Inflammatory macrophage treated with lipopolysaccharide for 1 hour (primary cell): ENCODE results near the gene DENND5B.
"Not testable (repeated sequence)": the region's sequence is repeated elsewhere in the genome, so short reads cannot be mapped to it uniquely, and the experiment has no call there.

Source experiments
- DNase-seq, 2 donors: peaks; one replicate each; pipeline ENCODE4 v3.0.0-alpha.2; 2020 to 2022

Gene DENND5B

DNA sequence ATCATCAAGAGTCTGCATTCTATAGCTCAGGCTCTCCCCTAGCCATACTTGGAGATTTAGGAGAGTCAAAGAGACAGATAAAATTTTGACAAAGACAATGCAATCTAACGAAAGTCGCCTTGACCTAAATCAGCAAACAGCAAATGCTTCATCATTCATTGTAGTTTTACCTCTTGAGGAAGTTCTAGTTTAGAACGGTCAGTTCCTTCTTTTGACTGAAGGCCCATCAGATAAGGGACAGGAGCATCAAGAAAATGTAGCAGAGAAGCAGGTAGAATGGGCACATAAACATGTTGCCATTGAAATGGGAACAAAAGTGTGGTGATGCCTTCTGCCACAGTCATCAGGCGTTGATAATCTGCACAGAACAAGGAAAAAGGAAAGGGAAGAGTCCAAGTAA is 130.9 kb downstream of the DENND5B start:
- DNase-seq, result no peak

DNA sequence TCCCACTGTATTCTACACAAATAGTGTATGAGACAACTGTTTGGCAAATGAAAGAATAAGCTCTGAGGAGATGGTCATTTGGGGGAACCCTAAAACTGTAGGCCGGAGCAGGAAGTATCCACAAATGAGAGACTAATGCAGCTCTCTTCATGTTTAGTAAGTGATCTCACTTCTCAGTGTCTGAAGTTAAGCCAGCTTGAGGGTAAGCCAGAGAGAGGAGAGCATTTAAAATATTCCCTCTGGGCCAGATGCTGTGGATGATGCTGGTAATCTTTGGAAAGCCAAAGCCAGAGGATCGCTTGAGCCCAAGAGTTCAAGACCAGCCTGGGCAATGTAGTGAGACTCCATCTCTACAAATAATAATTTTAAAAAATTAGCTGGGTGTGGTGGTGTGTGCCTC is 134.4 kb downstream of the DENND5B start:
- no peak for DNase-seq

DNA sequence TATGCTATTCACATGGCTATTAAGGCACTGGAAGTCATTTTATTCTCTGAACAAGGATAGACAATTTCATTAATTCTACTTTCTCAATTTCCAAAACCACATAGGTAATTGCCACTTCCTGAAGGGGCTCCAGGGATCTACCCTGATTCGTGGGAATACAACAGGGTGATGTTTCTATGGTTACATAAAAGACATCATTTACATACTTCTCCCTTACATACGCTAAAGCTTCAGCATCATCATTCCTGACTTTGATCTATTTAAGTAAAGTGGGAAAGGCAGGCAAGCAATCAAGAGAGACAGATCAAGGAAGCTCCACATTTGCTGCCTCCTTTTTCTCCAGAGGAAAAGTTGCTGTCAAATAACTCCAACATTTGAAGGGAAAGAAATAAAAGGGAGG is 146.2 kb downstream of the DENND5B start:
- no peak for DNase-seq

DNA sequence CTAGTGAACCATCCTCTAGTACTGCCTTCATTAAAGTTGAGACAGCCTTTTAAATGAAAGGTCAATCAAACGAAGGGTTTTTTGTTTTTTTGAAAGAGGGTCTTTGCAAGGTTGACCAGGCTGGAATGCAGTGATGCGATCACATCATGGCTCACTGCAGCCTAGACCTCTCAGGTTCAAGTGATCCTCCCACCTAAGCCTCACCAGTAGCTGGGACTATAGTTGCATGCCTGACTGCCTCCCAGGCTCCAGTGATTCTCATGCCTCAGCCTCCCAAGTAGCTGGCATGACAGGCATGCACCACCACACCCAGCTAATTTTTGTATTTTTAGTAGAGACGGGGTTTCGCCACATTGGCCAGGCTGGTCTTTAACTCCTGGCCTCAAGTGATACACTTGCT is 150.3 kb downstream of the DENND5B start:
- no peak for DNase-seq

DNA sequence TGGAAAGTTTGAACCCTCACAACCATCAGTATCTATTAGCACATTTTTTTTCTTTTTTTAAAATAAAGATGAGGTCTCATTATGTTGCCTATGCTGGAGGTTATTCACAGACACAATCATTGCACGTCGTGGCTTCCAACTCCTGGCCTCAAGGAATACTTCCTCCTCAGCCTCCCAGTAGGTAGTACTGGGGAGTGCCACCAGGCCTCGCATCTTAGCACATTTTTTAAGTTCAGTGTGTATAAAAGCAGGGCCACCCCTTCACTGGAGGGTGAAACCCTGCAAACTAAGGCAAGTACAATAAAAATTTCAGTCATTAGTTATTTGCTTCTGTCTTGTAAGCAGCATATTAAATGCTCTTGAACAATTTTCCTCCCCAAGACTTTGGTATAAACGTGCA is 150.8 kb downstream of the DENND5B start:
- DNase-seq, result no peak

DNA sequence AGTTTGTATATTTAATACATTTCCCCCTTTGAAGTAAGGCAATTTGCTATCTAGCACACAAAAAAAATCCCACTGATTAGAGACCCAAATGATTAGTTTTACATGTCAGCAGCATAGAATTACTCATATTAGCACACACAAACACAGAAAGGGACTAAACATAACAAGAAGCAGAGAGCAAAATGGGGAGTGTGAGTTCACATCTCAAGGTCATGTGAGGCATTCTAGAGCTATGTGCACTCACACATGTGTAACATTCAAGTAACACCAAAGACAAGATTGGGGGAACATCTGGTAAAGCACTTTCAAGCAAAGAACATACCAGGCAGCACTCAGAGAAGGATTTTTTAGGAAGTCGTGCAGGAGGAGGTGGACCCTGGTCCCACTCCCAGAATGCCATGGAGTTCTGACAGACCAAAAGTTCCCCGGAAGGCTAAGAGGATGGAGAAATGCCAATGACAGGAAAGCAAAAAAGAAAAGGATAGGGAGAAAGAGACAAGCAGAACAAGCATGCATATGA is 159.2 kb downstream of the DENND5B start:
- no peak for DNase-seq

DNA sequence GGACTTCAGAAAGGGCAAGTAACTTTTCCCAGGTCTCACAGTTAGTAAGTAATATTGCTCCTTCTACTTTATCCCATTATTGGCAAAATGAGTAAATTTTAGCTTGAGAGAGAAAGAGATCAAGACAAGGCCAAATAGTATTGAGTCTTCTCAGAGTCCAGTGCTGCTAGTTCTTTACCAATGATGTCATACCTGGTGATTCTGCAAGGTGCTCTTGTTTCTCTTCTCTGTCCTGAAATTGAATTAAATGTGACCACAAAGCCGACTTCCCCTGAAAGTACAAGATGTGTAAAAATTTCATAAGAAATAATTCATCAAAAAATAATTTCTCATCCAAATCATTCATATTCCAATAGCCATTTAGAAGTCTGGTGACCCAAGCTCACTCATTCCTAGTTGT is 167.5 kb downstream of the DENND5B start:
- no peak for DNase-seq

DNA sequence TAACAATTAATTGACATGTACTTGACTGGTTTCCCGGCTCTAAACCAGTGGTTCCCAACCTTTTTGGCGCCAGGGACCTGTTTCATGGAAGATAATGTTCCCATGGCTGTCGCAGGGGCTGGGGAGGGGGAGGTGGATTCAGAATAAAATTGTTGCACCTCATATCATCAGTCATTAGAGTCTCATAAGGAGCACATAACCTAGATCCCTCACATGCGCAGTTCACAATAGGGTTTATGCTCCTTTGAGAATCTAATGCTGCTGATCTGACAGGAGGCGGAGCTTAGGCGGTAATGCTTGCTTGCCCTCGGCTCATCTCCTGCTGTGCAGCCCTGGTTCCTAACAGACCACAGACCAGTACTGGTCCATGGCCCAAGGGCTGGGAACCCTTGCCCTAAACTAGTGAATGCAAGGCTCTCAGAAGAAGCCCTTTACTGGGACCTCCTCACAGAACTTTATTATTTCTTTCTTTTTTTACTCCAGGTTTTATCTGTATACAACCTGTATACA is 178.6 kb downstream of the DENND5B start:
- DNase-seq, result no peak

DNA sequence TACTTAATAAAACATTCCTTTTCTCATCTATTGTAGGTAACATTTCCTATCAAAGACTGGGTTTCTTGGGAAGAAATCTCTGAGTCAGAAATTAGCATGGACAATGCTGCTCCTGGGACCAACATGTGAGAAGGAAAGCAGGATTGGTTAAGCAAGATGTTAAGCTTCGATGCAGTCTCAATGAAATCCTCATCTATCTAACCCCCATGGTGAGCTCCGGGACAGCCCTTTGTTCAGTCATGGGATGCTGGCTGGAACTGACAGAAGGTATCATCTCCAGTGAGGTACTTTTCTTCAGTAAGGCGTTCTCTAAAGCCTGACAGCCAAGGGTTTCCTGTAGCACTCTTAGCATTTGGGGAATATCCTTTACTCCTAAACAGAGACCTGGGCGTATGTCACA is 182.2 kb downstream of the DENND5B start:
- DNase-seq, result no peak

DNA sequence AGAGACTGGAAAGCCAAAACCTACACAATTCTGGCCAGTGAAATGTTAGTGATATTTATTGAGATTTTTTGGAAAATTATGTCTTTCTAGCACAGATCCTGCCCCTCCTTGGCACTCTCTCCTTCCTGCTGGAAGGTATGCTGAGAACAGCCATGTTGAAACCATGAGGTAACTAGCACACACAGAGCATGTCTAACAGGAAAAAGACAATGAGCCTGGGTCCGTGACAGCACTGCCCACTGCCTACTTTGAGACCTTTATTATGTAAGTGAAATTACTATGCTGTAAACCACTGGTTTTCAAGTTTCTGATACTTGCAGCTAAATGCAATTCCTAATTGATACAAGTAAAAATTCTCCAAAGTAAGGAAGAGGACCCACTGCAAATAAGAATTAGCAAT is 183.4 kb downstream of the DENND5B start:
- no peak for DNase-seq

DNA sequence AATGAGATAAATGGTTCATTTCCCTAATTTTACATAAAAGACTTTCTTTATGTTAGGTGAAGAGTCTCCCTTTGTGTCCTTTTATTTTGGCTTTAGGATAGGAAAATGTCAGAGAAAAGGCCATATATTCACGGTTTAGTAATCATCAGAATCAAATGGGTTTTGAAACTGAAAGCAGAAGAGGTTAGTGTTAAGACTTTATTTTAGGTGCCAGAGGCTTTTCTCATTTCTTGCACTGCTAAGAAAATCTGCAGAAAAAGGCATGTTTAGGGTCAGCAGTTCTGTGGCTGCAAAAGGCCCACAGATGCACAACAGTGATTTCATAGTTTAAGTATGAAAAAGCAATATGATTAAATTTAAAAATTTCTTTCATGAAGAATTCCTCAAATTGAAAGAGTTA is 184.6 kb downstream of the DENND5B start:
- peak in 1 of 2 donors; percentile 3 for DNase-seq

DNA sequence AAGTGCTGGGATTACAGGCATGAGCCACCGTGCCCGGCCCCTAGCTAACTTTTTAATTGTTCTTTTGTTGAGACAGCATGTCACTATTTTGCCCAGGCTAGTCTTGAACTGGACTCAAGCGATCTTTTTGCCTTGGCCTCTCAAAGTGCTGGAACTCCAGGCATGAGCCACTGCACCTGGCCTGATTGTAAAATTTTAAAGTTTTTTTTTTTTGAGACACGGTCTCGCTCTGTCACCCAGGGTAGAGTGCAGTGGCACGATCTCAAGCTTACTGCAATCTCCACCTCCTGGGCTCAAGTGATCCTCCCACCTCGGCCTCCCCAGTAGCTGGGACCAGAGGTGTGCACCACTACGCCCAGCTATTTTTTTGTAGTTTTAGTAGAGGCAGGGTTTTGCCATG is 185.9 kb downstream of the DENND5B start:
- DNase-seq, result no peak

DNA sequence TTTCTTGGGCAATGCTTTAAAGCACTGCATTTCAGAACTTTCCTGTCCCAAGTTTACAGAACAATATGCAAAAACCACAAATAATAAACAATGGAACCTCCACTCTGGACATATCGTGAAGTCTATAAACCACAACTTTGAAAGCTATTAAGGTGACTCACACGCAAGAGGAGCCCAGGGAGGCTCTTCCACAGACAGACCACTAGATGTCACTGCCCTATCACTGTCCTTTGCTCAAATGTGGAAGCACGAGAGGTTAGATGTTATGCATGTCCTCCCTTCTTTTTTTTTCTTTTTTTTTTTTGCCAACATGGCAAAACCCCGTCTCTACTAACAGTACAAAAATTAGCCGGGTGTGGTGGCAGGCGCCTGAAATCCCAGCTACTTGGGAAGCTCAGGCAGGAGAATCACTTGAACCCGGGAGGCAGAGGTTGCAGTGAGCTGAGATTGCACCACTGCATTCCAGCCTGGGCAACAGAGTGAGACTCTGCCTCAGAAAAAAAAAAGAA is 187.8 kb downstream of the DENND5B start:
- peak; percentile 67 to 86 for DNase-seq

DNA sequence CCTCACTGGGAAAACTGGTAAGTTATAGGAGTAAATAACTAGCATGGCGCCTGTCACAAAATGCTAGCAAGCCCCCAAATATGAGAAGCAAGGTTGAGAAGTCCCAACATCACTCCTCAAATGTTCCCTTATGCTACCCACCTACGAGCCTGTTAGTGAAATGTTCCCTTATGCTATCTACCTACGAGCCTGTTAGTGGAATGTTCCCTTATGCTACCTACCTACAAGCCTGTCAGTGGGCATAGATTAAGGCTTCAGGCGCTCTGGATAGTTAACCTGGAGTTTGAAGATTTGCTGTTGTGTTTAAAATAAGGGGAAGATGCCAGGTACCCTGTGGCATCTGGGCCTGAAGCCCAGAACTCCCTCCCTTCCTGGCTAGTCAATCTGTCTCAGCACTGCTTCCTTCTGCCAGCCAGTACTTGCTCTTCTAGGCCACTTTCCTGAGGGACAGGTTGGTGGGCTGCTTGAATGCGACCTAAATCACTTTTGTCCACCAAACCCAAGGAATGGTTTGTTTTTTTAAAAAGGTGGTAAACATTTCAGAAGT is 197.9 kb downstream of the DENND5B start:
- DNase-seq, result no peak

DNA sequence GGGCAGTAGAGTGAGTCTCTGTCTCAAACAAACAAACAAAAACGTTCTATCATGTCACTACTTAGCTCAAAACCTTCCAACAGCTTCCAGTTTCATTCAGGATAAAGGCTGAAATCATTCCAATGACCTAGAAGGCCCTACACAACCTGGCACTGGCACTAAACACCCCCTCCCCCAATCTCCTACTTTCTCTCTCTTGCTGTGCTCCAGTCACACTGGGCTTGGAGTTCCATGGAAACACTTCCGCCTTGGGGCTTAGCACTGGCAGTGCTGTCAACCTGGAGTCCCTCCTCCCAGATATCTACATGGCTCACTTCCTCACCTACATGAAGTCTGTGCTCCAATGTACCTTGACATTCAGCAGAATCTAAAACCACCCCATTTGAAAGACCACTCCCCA is 199.9 kb downstream of the DENND5B start:
- no peak for DNase-seq

DNA sequence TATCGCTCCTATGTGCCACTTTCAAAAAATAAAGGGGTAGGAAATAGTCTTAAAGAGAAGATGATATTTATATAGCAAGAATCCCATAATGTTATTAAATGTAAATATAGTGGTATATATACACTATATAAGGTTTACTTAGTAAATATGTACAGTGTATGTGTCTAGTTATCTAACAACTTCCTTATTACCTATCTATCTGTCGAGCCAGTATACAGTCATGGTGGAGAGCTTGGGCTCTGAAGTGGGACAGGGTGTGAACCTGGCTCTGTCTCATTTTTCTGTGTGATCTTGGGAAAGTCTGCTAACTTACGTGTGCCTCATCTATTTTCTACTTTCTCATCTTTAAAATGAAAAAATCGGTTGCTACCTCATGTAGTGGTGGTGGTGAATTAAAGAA is 202.2 kb downstream of the DENND5B start:
- DNase-seq, result no peak

DNA sequence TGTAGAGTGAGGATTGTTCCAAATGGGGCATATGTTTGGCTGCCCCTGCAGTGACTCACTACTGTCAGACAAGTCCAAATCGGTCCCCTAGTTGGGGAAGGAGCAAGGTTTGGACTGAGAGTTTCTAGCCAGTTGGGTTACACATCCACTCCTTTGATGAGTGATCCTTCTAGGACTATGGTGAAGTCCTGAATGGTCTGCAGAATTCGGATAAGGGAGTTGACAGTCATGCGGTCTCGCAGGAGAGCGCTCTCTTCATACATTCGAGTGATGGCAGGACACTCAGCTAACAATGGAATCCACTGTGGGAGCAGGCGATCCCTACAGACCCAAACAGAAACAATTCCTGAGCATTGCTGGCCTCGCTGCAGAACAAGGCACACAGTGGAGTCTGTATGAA is 203.5 kb downstream of the DENND5B start:
- no peak for DNase-seq

DNA sequence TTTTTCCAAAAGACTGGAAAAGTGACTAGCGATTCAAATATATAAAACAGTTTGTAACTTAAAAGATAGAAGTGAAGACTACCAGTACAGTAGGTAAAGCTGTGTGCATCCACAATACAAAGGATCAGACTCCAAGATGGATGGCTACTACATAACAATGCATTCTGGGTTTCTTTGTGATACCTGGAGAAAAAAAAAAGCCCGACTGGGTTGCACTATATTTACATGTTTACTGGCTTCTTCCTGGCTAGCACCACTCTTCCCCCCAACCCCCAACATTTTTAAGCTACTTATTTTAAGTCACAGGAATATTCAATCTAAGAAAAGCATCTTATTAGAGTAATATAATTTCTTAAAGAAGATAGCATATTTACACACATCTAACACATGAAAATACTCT is 203.9 kb downstream of the DENND5B start:
- DNase-seq, result no peak

DNA sequence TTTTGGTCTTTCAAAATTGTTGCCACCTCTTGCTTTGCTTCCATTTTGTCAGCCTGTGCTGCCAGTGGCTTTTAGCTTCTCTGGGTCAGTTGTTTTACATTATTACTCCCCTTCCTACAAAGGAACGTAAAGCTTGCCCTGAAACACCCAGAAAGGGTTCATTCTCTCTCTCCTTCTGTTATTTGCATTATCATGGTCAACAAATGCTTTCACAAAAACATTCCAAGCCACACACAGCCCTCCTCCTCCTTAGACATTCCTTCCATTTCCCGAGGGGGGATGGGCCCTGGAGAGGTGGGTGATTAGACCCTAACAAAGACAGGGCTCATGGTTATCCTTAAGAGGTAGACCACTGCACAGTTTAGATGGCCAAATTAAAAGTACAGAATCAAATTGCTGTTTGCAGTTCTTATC is 204.6 kb downstream of the DENND5B start:
- no peak for DNase-seq

DNA sequence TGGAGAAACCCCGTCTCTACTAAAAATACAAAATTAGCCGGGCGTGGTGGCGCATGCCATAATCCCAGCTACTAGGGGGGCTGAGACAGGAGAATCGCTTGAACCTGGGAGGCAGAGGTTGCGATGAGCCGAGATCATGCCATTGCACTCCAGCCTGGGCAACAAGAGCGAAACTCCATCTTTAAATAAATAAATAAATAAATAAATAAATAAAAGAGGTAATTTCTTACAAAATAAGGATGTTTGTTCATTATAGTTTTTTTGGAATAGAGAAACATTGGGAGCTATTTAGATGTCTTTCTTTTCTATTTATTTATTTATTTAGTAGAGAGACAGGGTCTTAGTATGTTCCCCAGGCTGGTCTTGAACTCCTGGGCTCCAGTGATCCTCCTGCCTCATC is 213.7 kb downstream of the DENND5B start:
- DNase-seq, result not testable (repeated sequence)

DNA sequence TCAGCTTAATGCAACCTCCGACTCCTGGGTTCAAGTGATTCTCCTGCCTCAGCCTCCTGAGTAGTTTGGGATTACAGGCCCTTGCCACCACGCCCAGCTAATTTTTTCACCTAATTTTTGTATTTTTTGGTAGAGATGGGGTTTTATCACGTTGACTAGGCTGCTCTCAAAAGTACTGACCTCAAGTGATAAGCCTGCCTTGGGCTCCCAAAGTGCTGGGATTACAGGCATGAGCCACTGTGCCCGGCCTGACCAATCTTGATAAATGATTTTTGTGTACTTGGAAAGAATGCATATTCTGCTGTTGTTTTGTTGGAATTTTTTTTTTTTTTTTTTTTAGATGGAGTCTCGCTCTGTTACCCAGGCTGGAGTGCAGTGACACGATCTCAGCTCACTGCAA is 215.5 kb downstream of the DENND5B start:
- DNase-seq, result not testable (repeated sequence)

DNA sequence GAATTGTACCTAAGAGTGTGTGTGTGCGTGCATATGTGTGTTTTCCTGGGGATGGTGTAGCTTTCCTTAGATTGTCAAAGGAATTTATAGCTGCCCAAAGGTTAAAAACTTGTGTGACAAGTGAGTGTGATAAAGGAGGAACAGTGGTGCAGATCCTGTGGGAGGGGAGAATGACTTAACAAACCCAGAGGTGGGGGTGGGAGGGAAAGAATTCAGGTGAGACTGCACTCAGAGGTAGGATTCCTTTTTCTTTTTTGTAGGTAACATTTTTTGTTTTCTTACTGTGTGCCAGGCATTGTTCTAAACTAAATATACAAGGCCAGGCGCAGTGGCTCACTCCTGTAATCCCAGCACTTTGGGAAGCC is 219.7 kb downstream of the DENND5B start:
- no peak for DNase-seq

DNA sequence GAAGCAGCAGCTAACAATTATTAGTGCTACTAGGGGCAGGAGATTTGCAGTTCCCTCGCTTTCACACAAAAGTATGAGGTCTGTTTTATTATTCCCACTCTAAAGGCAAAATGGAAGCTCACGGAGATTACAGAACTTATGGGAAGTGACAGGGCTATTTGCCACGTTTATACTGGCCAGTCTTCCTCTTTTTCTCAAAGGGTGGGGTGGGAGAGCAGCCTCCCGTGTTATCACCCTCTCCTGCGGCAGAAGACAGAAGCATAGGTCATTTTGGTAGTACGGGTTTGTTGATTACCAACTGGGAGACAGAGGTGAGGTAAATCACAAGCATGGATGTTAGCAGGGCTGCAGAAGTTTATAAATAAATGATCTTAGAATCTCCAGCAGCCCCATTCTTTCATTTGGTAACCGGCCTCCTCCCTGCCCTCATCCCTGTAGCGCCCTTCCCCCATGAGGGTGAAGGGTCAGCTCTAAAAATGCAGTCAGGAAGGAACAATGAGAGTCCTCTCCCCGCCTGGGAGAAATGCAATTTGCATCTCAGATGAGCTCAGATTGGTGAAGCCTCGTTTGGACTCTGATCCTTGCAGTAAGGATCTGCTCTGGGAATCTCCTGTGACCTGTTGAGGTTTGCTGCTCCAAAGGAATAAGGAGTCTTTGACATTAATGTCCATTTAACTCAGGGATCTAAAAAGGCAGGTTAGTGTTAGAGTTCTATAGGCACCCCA is 220.2 kb downstream of the DENND5B start:
- DNase-seq, result peak; percentile 27 to 31

DNA sequence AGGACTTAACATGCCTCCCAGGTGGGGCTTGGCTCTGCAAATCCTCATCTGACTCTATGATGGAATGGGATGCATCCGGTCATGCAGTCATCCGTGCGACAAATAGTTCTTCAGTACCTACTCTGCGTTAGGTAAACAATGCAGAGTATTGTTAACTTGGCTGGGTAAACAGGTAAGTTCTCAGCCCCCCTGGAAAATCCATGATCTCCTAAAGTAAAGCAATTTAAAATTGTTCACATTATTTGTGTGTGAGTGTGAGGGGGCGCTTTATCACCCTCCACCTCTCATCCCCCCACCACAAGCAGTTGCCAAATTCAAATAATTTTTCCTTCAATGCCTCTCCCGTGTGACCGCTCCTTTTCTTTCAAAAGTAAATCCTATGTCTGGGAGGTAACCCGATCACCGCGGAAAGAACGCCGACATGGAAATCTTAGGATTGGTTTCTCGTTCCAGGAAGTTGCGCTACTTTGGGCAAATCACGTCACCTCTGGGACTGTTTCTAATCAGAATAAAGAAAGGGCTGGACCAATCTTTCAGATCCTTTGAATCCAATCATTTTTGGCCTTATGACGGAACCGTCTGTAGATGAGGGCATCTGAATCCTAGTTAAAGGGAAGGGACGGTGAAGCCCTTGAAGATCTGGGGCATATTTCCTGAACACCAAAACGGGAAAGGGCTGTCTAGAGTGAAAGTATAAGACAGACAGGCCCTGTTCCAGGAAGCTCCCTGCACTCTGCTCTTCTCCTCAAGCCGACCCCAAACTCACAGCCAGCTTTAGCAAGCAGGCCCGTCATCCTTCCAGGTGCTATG is 221.0 kb downstream of the DENND5B start:
- DNase-seq, result no peak
